Cardiac muscle cell (in vitro differentiated cells and primary cell): ENCODE measurements around the gene CD33. TPM values are rescaled to one million over a fixed set of nuclear protein-coding genes. Genes with fewer than 3 reads are reported as not detected.
A peak's percentile ranks its signal among the peaks of the same experiment; 100 is the strongest.
"Not testable (repeated sequence)": the region's sequence is repeated elsewhere in the genome, so short reads cannot be mapped to it uniquely, and the experiment has no call there.

Experiments
- DNase-seq, 2 donors: peaks; one replicate each; pipeline versions ENCODE4 v3.0.0 to v3.0.0-alpha.2; 2010 to 2017; ENCODE audit warnings: low read depth in 1 of 2, low spot score in 1 of 2
- H3K27ac ChIP-seq: fragments of 200-600 bp; sonication (generic); 2 replicates; pipeline ENCODE4 v1.5.1; 2016
- H3K27me3 ChIP-seq: fragments of 200-600 bp; sonication (generic); 2 replicates; pipeline ENCODE4 v1.6.0; 2016; ENCODE audit warnings: control low read depth
- H3K36me3 ChIP-seq: fragments of 200-600 bp; sonication (generic); 2 replicates; pipeline ENCODE4 v1.5.1; 2016; ENCODE audit warnings: control low read depth
- H3K4me1 ChIP-seq: fragments of 200-600 bp; sonication (generic); 2 replicates; pipeline ENCODE4 v1.8.1; 2017; ENCODE audit warnings: low read depth, mild to moderate bottlenecking, mixed run types
- H3K4me3 ChIP-seq: fragments of 200-600 bp; sonication (generic); 2 replicates; pipeline ENCODE4 v1.5.1; 2016; ENCODE audit warnings: mild to moderate bottlenecking
- H3K9me3 ChIP-seq: fragments of 200-600 bp; sonication (generic); 2 replicates; pipeline ENCODE4 v1.5.1; 2017; ENCODE audit warnings: low read depth, mild to moderate bottlenecking, control low read depth
- CTCF ChIP-seq: IDR thresholded peaks from 2 replicates; pipeline ENCODE4 v1.5.1; 2012; ENCODE audit warnings: low read depth, mild to moderate bottlenecking, low read length
- polyA plus RNA-seq: library from polyadenylated mRNA; unstranded; fragments of >200 nt; fragmentation: Nextera tagmentation; extraction: Ambion mirVana; gene quantifications from 2 replicates; pipeline ENCODE4 v1.2.1, GENCODE V29; 2016
- total RNA-seq: library from RNA; depleted of rRNA; stranded (reverse); fragments of >200 nt; gene quantifications from 2 replicates; pipeline ENCODE4 v1.2.3, GENCODE V29; 2016

Gene CD33
- total RNA-seq (not detected in 2 replicates), polyA plus RNA-seq (not detected in 2 replicates)

DNA sequence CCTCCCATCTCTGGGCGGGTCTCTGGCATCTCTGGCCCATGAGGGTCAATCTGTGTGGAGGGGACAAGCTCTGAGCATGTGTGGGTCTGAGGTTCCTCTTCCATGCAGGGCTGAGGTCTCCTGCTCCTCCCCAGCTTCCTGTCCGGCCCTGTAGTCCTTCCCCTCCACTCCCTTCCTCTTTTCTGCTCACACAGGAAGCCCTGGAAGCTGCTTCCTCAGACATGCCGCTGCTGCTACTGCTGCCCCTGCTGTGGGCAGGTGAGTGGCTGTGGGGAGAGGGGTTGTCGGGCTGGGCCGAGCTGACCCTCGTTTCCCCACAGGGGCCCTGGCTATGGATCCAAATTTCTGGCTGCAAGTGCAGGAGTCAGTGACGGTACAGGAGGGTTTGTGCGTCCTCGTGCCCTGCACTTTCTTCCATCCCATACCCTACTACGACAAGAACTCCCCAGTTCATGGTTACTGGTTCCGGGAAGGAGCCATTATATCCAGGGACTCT, at the start of gene CD33:
TSS of gene CD33 (plus strand) at position 183 of the 496 bp plus-strand sequence. CDS start at position 222, 39 bp downstream.
- H3K9me3 ChIP-seq, H3K36me3 ChIP-seq, H3K4me1 ChIP-seq, H3K4me3 ChIP-seq, DNase-seq, H3K27ac ChIP-seq, H3K27me3 ChIP-seq: not testable (repeated sequence)

DNA sequence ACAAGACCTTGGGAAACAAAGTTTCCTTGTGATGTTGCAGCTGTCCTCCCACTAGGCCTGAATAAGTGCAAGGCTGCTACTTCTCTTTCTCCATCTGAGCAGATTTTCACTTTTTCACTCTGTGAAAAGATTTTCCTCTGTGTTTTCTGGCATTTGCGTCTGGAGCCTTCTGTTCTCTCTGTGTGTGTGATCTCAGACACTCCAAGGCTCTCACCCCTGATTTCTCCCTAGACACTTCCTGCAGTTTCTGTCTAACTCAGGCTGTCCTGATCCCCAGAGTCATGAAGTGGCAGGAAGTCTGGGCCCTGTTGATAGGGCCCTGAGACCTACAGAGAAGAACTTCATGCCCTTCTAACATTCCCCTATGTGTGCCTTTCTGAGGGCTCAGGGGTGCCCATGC, 45.6 kb upstream of the CD33 start:
- Histone ChIP-seq H3K4me1 (no peaks in the 10 kb centered on the region), H3K27me3 (no peaks in the 10 kb centered on the region), H3K27ac (no peak overlapping the region), H3K4me3 (no peak overlapping the region), H3K9me3 (no peaks in the 10 kb centered on the region), H3K36me3 (no peaks in the 10 kb centered on the region)
- TF ChIP-seq CTCF: no peak
- DNase-seq: no peak

DNA sequence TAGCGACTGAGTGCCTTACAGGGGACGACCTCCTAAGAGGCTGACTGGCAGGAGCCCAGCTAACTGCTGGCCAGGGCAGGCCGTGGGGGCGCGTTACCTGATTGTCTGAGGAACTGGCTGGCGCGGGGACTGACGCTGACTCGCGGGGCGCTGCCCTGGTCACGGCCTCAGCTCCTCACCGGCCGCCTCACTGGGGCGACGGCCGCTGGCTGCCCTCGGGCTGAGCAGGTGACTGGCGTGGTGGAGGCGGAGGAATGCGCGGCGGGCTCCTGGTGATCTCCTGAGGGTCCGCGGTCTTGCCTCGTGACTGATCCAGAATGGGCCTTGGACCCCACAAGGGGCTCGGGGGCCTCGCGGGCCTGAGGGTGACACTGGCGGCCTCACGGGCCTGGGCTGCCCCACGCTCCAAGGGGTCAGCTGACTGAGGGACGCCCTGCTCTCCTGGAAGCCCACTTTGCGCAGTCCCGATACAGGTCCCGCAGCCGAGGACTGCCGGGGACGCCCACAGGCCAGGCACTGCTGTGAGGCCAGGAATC, 43.4 kb upstream of the CD33 start:
- Histone ChIP-seq H3K4me1 (no peaks in the 10 kb centered on the region), H3K9me3 (no peaks in the 10 kb centered on the region), H3K4me3 (no peak overlapping the region), H3K27me3 (no peaks in the 10 kb centered on the region), H3K36me3 (no peaks in the 10 kb centered on the region), H3K27ac (no peak overlapping the region)
- TF ChIP-seq CTCF: no peak
- DNase-seq: no peak

DNA sequence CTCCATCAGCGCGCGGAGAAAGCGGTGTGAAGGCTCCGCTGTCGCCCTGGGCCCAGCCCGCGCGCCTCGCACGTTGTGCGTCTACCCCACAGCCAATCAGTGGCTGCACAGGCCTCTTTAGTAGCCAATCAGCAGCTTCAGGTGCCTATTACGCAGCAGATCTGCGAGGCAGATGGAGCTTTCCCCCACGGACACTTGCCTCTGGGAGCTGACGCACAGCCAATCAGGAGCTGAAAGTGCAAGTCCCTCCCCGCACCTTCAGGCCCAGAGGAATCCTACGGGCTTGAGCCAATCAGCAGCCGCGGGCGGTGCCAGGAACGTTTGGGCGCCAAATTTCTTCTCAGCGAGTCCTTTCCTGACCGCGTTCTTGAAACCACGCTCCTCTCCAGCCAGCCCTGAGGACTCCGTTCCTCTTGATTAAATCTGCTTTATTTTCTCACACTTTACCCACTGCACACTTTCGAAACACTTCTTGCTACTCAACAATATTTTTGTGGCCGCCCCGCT, 42.9 kb upstream of the CD33 start:
- no peaks in the 10 kb centered on the region for H3K4me1 ChIP-seq
- H3K36me3 ChIP-seq: no peaks in the 10 kb centered on the region
- no peak overlapping the region for H3K27ac ChIP-seq
- no peaks in the 10 kb centered on the region for H3K27me3 ChIP-seq
- no peak overlapping the region for H3K4me3 ChIP-seq
- peak in 1 of 2 donors; percentile 5 for DNase-seq
- no peak for TF ChIP-seq CTCF
- H3K9me3 ChIP-seq: no peaks in the 10 kb centered on the region

- no peaks in the 10 kb centered on the region for H3K9me3 ChIP-seq
- no peak overlapping the region for H3K27ac ChIP-seq
- no peaks in the 10 kb centered on the region for H3K27me3 ChIP-seq
- DNase-seq: no peak
- H3K36me3 ChIP-seq: no peaks in the 10 kb centered on the region
- no peaks in the 10 kb centered on the region for H3K4me1 ChIP-seq
- no peak for TF ChIP-seq CTCF
- H3K4me3 ChIP-seq: no peak overlapping the region
Measured at GRCh38 chr19:51183629-51184028, 41.3 kb upstream of the CD33 start.

GRCh38 chr19:51185069-51185867, 39.6 kb upstream of the CD33 start:
- H3K9me3 ChIP-seq: no peaks in the 10 kb centered on the region
- TF ChIP-seq CTCF: no peak
- no peaks in the 10 kb centered on the region for H3K4me1 ChIP-seq
- H3K36me3 ChIP-seq: no peaks in the 10 kb centered on the region
- DNase-seq: no peak
- no peak overlapping the region for H3K27ac ChIP-seq
- no peaks in the 10 kb centered on the region for H3K27me3 ChIP-seq
- no peak overlapping the region for H3K4me3 ChIP-seq
